AG10803 (cell line): Measurements from ENCODE around the gene DNAL1.

Experiments used
- DNase-seq: peaks from one replicate; pipeline ENCODE4 v3.0.0; 2010; ENCODE audit warnings: low read depth
- H3K4me3 ChIP-seq: 2 replicates; pipeline ENCODE4 v1.5.1; 2011; ENCODE audit warnings: mild to moderate bottlenecking, low read length, control low read depth
- CTCF ChIP-seq: conservative IDR thresholded peaks from 2 replicates; pipeline ENCODE4 v1.5.1; 2011; ENCODE audit warnings: mild to moderate bottlenecking, low read length, control low read depth, inconsistent platforms

Gene DNAL1

GRCh38 chr14:73741386-73741875 is 96.6 kb downstream of the DNAL1 start:
- no peak for TF ChIP-seq CTCF
- DNase-seq: no peak
- peak overlapping the region; percentile 26 for H3K4me3 ChIP-seq

GRCh38 chr14:73741876-73742519 is 97.2 kb downstream of the DNAL1 start:
- H3K4me3 ChIP-seq: peak overlapping the region; percentile 26
- no peak for DNase-seq
- no peak for TF ChIP-seq CTCF

- DNase-seq: no peak
- no peak for TF ChIP-seq CTCF
- H3K4me3 ChIP-seq: no peak overlapping the region
Measured at GRCh38 chr14:73742520-73743238, 97.9 kb downstream of the DNAL1 start.

GRCh38 chr14:73743431-73743931 is 98.7 kb downstream of the DNAL1 start:
- DNase-seq: peak; percentile 44
- H3K4me3 ChIP-seq: no peak overlapping the region
- TF ChIP-seq CTCF: no peak

- DNase-seq: no peak
- no peak overlapping the region for H3K4me3 ChIP-seq
- no peak for TF ChIP-seq CTCF
Measured at GRCh38 chr14:73744175-73744867, 99.5 kb downstream of the DNAL1 start.

GRCh38 chr14:73744874-73745529 is 100.2 kb downstream of the DNAL1 start:
- TF ChIP-seq CTCF: no peak
- H3K4me3 ChIP-seq: no peak overlapping the region
- no peak for DNase-seq
